Dedifferentiated amniotic fluid mesenchymal stem cell (primary cell): ENCODE data around the gene RPP14.

ENCODE experiments used
- DNase-seq: peaks from one replicate; pipeline ENCODE4 v3.0.0-alpha.2; 2016; ENCODE audit errors: extremely low spot score

Gene RPP14

DNA sequence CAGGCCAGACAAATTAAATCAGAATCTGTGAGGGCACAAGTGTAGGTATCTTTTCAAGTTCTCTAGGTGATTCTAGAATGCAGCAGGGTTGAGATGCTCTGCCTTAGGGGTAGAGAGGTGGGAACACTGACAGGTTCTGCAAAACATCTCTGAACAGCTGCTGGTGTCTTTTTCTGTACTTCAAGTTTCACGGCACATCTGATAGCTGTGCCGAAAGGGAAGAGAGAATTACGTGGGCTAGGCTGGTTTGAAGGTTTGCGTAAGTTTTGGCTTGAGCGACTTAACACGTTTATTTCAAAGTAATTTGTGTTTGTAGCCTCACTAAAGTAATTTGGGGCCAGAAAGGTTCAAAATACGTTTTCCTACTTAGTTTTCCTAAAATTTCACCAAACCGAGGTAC, 49.1 kb downstream of the RPP14 start:
- DNase-seq, result no peak

DNA sequence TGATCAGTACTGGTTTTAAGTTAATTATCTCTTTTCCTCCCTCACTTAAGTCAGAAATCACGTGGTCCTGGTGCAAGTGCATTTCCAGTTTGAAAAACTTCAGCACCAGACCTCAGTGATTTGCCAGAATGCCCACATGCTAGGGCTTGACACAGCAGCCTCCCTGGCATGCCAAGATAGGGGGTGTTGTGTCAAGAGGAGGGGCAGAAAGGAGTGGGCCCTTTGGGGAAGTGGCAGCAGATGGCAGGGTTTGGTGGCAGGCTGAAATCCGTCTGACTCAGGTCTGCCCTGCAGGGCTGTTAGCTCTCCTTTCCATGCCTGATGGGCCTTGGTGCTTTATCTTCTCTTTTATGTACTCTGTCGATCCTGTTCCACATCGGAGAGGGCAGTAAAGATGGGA, 50.0 kb downstream of the RPP14 start:
- DNase-seq, result no peak

- DNase-seq, result no peak
These were observed 51.4 kb downstream of the RPP14 start for GRCh38 chr3:58357402-58357801.

DNA sequence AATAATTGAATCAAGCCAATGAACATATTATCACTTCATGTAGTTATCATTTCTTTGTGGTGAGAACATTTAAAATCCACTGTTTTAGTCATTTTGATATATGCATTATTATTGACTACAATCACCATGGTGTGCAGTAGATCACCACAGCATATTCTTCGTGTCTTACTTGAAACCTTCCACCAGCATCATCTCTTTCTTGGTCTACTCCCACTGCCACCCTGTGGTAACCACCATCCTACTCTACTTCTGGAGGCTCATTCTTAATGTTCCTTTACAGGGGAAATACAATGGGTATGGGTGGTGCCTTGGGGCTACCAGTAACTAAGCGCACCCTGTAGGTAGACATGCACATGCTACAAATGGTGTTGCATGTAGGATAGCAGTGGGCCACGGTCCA, 52.0 kb downstream of the RPP14 start:
- DNase-seq, result no peak

DNA sequence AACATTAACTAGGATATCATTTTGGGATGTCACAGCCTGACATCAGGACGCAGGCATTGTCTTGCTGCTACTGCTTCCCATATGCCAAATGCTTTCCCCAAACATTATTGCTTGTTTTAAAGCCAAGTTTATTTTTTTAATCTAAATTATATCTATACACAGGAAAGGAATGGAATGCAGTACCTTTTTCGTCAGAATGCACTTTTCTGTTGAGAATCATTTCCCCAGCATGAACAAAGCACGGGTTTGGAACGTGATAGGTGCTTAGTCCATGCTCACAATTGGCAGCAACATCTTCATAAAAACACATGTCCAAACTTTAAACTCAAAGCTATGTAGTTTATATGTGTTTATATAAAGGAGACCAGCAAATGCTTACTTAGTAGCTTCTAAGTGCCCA, 52.8 kb downstream of the RPP14 start:
- DNase-seq, result no peak

DNA sequence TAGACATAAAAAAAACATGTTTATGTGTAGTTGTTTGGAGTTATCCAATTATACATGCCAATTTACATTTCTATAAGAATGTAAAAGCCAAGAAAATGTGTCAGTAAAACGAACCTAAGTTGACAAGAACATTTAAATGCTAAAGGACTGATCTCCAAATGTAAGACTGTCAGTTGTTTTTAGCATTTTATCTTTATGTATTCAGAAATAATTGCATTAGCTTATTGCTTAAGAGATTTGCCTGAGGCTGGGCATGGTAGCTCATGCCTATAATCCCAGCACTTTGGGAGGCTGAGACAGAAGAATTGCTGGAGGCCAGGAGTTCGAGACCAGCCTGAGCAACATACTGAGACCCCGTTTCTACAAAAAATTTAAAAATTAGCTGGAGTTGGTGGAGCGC, 53.6 kb downstream of the RPP14 start:
- DNase-seq, result no peak

DNA sequence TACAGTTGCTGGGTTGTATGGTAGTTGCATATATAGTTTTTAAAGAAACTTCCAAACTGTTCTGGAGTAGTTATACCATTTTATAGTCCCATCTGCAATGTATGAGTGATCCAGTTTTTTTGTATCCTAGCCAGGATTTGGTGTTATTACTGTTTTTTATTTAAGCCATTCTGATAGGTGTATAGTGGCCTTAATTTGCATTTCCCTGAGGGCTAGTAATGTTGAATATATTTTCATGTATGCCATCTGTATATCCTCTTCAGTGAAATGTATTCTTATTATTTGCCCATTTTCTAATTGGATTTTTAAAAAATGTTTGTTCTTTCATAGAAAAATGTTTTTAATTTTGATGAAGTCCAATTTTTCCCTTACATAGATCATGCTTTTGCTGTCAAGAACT, 55.8 kb downstream of the RPP14 start:
- DNase-seq, result no peak

DNA sequence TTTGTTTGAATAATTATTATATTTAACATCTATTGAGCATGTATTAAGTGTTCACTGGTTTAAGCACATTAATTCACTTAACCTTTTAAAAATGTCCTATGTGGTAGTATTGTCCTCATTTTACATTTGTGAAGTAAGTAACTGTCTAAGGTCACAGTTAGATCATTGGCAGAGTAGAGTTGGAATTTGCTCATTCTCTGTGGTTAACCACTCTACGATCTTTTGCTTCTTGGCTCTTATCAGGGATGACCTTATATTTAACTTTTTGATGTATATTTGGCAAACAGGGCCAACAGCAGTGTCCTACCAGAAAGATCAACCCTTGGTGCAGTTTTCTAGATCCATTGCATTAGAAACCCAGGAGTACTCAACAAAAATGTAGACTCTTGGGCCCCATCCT, 60.7 kb downstream of the RPP14 start:
- no peak for DNase-seq

- no peak for DNase-seq
These were observed 63.0 kb downstream of the RPP14 start for GRCh38 chr3:58369038-58369437.
